Karpas-422 (cell line): ENCODE data around the gene APIP. TPM values are rescaled to one million over a fixed set of nuclear protein-coding genes. Genes with fewer than 3 reads are reported as not detected.
A peak's percentile ranks its signal among the peaks of the same experiment; 100 is the strongest.

Experiments used
- DNase-seq: peaks from one replicate; pipeline ENCODE4 v3.0.0-alpha.2; 2015
- H2AFZ ChIP-seq: fragments of 200-600 bp; sonication (generic); 2 replicates; pipeline ENCODE4 v1.6.1; 2014; ENCODE audit warnings: antibody characterized with exemption, low read length, mixed read lengths
- H3K27ac ChIP-seq: fragments of 200-600 bp; sonication (generic); 2 replicates; pipeline ENCODE4 v1.5.1; 2014; ENCODE audit warnings: mild to moderate bottlenecking, low read length, moderate library complexity
- H3K27me3 ChIP-seq: fragments of 200-600 bp; sonication (generic); 2 replicates; pipeline ENCODE4 v1.6.1; 2014; ENCODE audit warnings: low read length, mixed read lengths
- H3K36me3 ChIP-seq: fragments of 200-600 bp; sonication (generic); 2 replicates; pipeline ENCODE4 v1.6.1; 2014; ENCODE audit warnings: low read length, mixed read lengths; ENCODE audit not compliant: insufficient read depth
- H3K4me1 ChIP-seq: fragments of 200-600 bp; sonication (generic); 2 replicates; pipeline ENCODE4 v1.6.1; 2014; ENCODE audit warnings: mild to moderate bottlenecking, low read length, mixed read lengths
- H3K4me2 ChIP-seq: fragments of 200-600 bp; sonication (generic); 2 replicates; pipeline ENCODE4 v1.6.1; 2014; ENCODE audit warnings: low read length, low read depth, mild to moderate bottlenecking; ENCODE audit not compliant: poor library complexity, severe bottlenecking
- H3K4me3 ChIP-seq: fragments of 200-600 bp; sonication (generic); 2 replicates; pipeline ENCODE4 v1.5.1; 2014; ENCODE audit warnings: mild to moderate bottlenecking, antibody characterized with exemption, low read length, mixed read lengths
- H3K79me2 ChIP-seq: fragments of 200-600 bp; sonication (generic); 2 replicates; pipeline ENCODE4 v1.6.1; 2014; ENCODE audit warnings: mild to moderate bottlenecking, low read length, mixed read lengths
- H3K9ac ChIP-seq: fragments of 200-600 bp; sonication (generic); 2 replicates; pipeline ENCODE4 v1.6.0; 2014; ENCODE audit warnings: low read length
- H3K9me2 ChIP-seq: fragments of 200-600 bp; sonication (generic), shearing (Covaris generic); replicated peaks from 2 replicates; pipeline ENCODE4 v1.6.0; 2014; ENCODE audit warnings: mild to moderate bottlenecking, low read length, moderate library complexity; ENCODE audit not compliant: insufficient read depth
- H3K9me3 ChIP-seq: fragments of 300-700, 200-600 bp; sonication (generic); 2 replicates; pipeline ENCODE4 v1.6.1; 2014; ENCODE audit warnings: low read length, mixed read lengths
- H4K20me1 ChIP-seq: fragments of 200-600 bp; sonication (generic); 2 replicates; pipeline ENCODE4 v1.6.1; 2014; ENCODE audit warnings: mild to moderate bottlenecking, antibody characterized with exemption, low read length, low read depth; ENCODE audit not compliant: insufficient read depth
- total RNA-seq: library from RNA; depleted of rRNA; stranded (reverse); fragments of >200 nt; shearing (Covaris generic); gene quantifications from 2 replicates; pipeline ENCODE4 v1.2.3, GENCODE V29; 2014; ENCODE audit warnings: low replicate concordance

The APIP gene
- total RNA-seq, 1 experiment from 2014 or later, result 39.3 TPM

- no peak overlapping the region for H3K4me3 ChIP-seq
- H3K36me3 ChIP-seq, result peaks cover 7% of the 10 kb centered on the region; the same call in 1 of the 2 replicates
- H3K27ac ChIP-seq, result no peak overlapping the region
- H2AFZ ChIP-seq, result no peak overlapping the region
- H3K79me2 ChIP-seq, result peaks cover 27% of the 10 kb centered on the region
- H3K9me2 ChIP-seq, result no peaks in the 10 kb centered on the region
- no peaks in the 10 kb centered on the region for H3K27me3 ChIP-seq
- H4K20me1 ChIP-seq, result no peaks in the 10 kb centered on the region
- H3K4me1 ChIP-seq, result no peaks in the 10 kb centered on the region
- H3K9me3 ChIP-seq, result no peaks in the 10 kb centered on the region
- no peak overlapping the region for H3K9ac ChIP-seq
- DNase-seq, result no peak
- no peak overlapping the region for H3K4me2 ChIP-seq
Measured at GRCh38 chr11:34891611-34892010, 24.6 kb downstream of the APIP start.

GRCh38 chr11:34890812-34891211 lies 25.4 kb downstream of the APIP start:
- Histone ChIP-seq H2AFZ (no peak overlapping the region), H3K9me2 (no peaks in the 10 kb centered on the region), H3K27me3 (no peaks in the 10 kb centered on the region), H3K4me2 (no peak overlapping the region), H4K20me1 (no peaks in the 10 kb centered on the region), H3K36me3 (peaks cover 7% of the 10 kb centered on the region; the same call in 1 of the 2 replicates), H3K9ac (no peak overlapping the region), H3K4me3 (no peak overlapping the region), H3K9me3 (no peaks in the 10 kb centered on the region), H3K27ac (no peak overlapping the region), H3K4me1 (no peaks in the 10 kb centered on the region), H3K79me2 (peaks cover 23% of the 10 kb centered on the region)
- peak; percentile 70 for DNase-seq

GRCh38 chr11:34890089-34890488 lies 26.1 kb downstream of the APIP start:
- Histone ChIP-seq H3K4me1 (no peaks in the 10 kb centered on the region), H3K4me2 (no peak overlapping the region), H3K9me2 (no peaks in the 10 kb centered on the region), H3K36me3 (peaks cover 11% of the 10 kb centered on the region; the same call in 1 of the 2 replicates), H4K20me1 (no peaks in the 10 kb centered on the region), H3K27me3 (no peaks in the 10 kb centered on the region), H3K9me3 (no peaks in the 10 kb centered on the region), H3K9ac (no peak overlapping the region), H3K79me2 (peaks cover 17% of the 10 kb centered on the region), H2AFZ (no peak overlapping the region), H3K27ac (no peak overlapping the region), H3K4me3 (no peak overlapping the region)
- no peak for DNase-seq

- Histone ChIP-seq H3K79me2 (no peaks in the 10 kb centered on the region; the same call in 1 of the 2 replicates), H3K27me3 (no peaks in the 10 kb centered on the region), H3K9me2 (no peaks in the 10 kb centered on the region), H3K4me2 (no peak overlapping the region), H3K36me3 (peaks cover 17% of the 10 kb centered on the region; the same call in 1 of the 2 replicates), H3K4me3 (no peak overlapping the region), H2AFZ (no peak overlapping the region), H3K4me1 (no peaks in the 10 kb centered on the region), H3K27ac (no peak overlapping the region), H4K20me1 (no peaks in the 10 kb centered on the region), H3K9me3 (no peaks in the 10 kb centered on the region), H3K9ac (no peak overlapping the region)
- no peak for DNase-seq
Measured at GRCh38 chr11:34887260-34887659, 28.9 kb downstream of the APIP start.

- Histone ChIP-seq H3K4me1 (no peaks in the 10 kb centered on the region), H3K79me2 (no peaks in the 10 kb centered on the region), H2AFZ (no peak overlapping the region), H3K27ac (no peak overlapping the region), H3K9ac (no peak overlapping the region), H3K9me3 (no peaks in the 10 kb centered on the region), H3K27me3 (no peaks in the 10 kb centered on the region), H3K36me3 (peaks cover 23% of the 10 kb centered on the region; the same call in 1 of the 2 replicates), H4K20me1 (no peaks in the 10 kb centered on the region), H3K4me3 (no peak overlapping the region), H3K4me2 (no peak overlapping the region), H3K9me2 (no peaks in the 10 kb centered on the region)
- no peak for DNase-seq
Measured at GRCh38 chr11:34886609-34887008, 29.6 kb downstream of the APIP start.

GRCh38 chr11:34881900-34882299 lies 34.3 kb downstream of the APIP start:
- DNase-seq, result no peak
- no peaks in the 10 kb centered on the region for H3K27me3 ChIP-seq
- H3K36me3 ChIP-seq, result peaks cover 20% of the 10 kb centered on the region; the same call in 1 of the 2 replicates
- no peak overlapping the region for H3K4me2 ChIP-seq
- H3K79me2 ChIP-seq, result no peaks in the 10 kb centered on the region
- H3K27ac ChIP-seq, result no peak overlapping the region
- no peak overlapping the region for H3K4me3 ChIP-seq
- no peaks in the 10 kb centered on the region for H3K4me1 ChIP-seq
- H3K9me2 ChIP-seq, result no peaks in the 10 kb centered on the region
- no peak overlapping the region for H3K9ac ChIP-seq
- no peak overlapping the region for H2AFZ ChIP-seq
- no peaks in the 10 kb centered on the region for H3K9me3 ChIP-seq
- no peaks in the 10 kb centered on the region for H4K20me1 ChIP-seq

- H3K79me2 ChIP-seq, result no peaks in the 10 kb centered on the region
- no peak overlapping the region for H2AFZ ChIP-seq
- H3K9me3 ChIP-seq, result no peaks in the 10 kb centered on the region
- H3K36me3 ChIP-seq, result peaks cover 8% of the 10 kb centered on the region; the same call in 1 of the 2 replicates
- no peak overlapping the region for H3K4me2 ChIP-seq
- no peak overlapping the region for H3K9ac ChIP-seq
- no peaks in the 10 kb centered on the region for H3K9me2 ChIP-seq
- no peaks in the 10 kb centered on the region for H3K4me1 ChIP-seq
- no peaks in the 10 kb centered on the region for H3K27me3 ChIP-seq
- no peak for DNase-seq
- no peak overlapping the region for H3K27ac ChIP-seq
- no peak overlapping the region for H3K4me3 ChIP-seq
- no peaks in the 10 kb centered on the region for H4K20me1 ChIP-seq
Measured at GRCh38 chr11:34877375-34877975, 38.7 kb downstream of the APIP start.

GRCh38 chr11:34874202-34874601 lies 42.0 kb downstream of the APIP start:
- H3K9me2 ChIP-seq, result no peaks in the 10 kb centered on the region
- no peaks in the 10 kb centered on the region for H3K9me3 ChIP-seq
- H2AFZ ChIP-seq, result no peak overlapping the region
- H3K4me2 ChIP-seq, result no peak overlapping the region
- H3K27ac ChIP-seq, result no peak overlapping the region
- H3K27me3 ChIP-seq, result no peaks in the 10 kb centered on the region
- no peak overlapping the region for H3K9ac ChIP-seq
- H3K79me2 ChIP-seq, result no peaks in the 10 kb centered on the region
- H3K36me3 ChIP-seq, result no peaks in the 10 kb centered on the region
- 0 out of 2 replicates have a peak, but pooled peaks cover 7% of the 10 kb centered on the region for H3K4me1 ChIP-seq
- DNase-seq, result no peak
- H3K4me3 ChIP-seq, result no peak overlapping the region
- no peaks in the 10 kb centered on the region for H4K20me1 ChIP-seq
